Ectodermal cell (in vitro differentiated cells): ENCODE results near the gene ADAMTS2. TPM values are rescaled to one million over a fixed set of nuclear protein-coding genes. Genes with fewer than 3 reads are reported as not detected.

Experiments used
- H3K27ac ChIP-seq: 2 replicates; pipeline ENCODE4 v1.7.0; 2013; ENCODE audit warnings: mild to moderate bottlenecking, low read depth, low read length; ENCODE audit not compliant: insufficient read depth, poor library complexity, severe bottlenecking
- H3K27me3 ChIP-seq: 2 replicates; pipeline ENCODE4 v1.7.0; 2013; ENCODE audit warnings: mild to moderate bottlenecking, low read length; ENCODE audit not compliant: insufficient read depth, control insufficient read depth, poor library complexity, severe bottlenecking
- H3K36me3 ChIP-seq: one replicate; pipeline ENCODE4 v1.7.0; 2013; ENCODE audit warnings: low read length; ENCODE audit not compliant: control insufficient read depth, insufficient read depth
- H3K4me1 ChIP-seq: one replicate; pipeline ENCODE4 v1.7.0; 2013; ENCODE audit warnings: low read length; ENCODE audit not compliant: control insufficient read depth, insufficient read depth
- H3K4me3 ChIP-seq: 2 replicates; pipeline ENCODE4 v1.7.0; 2013; ENCODE audit warnings: low read depth, low read length, control low read depth; ENCODE audit not compliant: insufficient read depth
- H3K9me3 ChIP-seq: 2 replicates; pipeline ENCODE4 v1.7.0; 2013; ENCODE audit warnings: mild to moderate bottlenecking, low read length, moderate library complexity; ENCODE audit not compliant: control insufficient read depth
- WGBS, 2 experiments: methylation state at CpG; one replicate each; pipeline ENCODE4 v1.1.7; 2013; ENCODE audit warnings: missing lambda C conversion rate in 2 of 2; 5-methylcytosine and 5-hydroxymethylcytosine counted together
- polyA plus RNA-seq, 4 experiments: library from polyadenylated mRNA; stranded (reverse); fragments of 50-300 nt; gene quantifications; one replicate each; pipeline ENCODE4 v1.2.3, GENCODE V29; 2013

The ADAMTS2 gene
- polyA plus RNA-seq (2013, experiment 1 of 4) = 4.5 TPM
- 5.3 TPM for polyA plus RNA-seq (2013, experiment 2 of 4)
- polyA plus RNA-seq (2013, experiment 3 of 4) = 7.9 TPM
- 6.4 TPM for polyA plus RNA-seq (2013, experiment 4 of 4)

DNA sequence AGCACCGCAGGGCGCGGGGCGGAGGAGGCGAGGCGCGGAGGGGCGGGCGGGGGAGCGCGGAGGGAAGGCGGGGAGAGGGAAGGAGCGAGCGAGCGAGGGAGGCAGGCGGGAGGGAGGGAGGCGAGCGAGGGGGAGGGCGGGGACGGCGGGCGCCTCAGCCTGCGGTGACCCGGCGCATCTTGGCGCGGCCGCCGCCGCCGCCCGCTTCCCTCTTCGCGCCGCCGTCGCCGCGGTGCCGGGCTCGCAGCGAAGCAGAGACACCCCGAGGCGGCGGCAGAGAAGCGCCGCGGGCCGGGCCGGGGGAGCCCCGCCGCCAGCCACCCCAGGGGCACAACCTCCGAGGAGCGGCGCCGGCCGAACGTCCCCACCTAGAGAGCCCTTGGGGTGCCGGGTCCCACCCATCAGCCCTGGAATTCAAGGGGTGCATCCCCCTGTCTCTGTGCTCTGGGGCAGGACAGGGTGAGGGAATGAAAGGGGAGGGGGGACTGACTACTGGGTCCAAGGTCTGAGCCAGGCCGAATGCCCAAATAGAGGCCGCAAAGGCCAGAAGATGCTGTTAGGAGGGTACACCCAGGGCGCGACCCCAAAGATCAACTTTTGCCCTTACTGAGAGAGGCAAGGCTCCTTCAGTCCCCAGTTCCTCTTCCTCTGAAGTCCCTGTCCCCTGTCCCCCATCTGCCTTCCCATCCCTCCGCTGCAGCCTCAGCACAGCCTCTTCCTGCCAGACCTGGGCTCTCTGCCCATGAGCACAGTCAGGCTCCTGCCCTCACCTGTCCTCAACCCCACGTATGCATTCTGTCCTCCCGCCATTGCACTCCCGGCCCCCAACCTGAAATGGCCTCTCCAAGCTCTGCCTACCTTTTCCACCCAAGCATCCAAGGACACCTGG lies at the start of gene ADAMTS2:
Gene ADAMTS2, minus strand, starts transcription at position 29 of the 889 bp plus-strand sequence. CDS start 133 bp downstream, outside the sequence.
- Histone ChIP-seq H3K4me1 (peaks cover 16% of the 10 kb centered on the region), H3K27me3 (peaks cover 67% of the 10 kb centered on the region), H3K4me3 (peak within 1 kb of the TSS; percentile 46), H3K36me3 (no peaks in the 10 kb centered on the region), H3K9me3 (no peaks in the 10 kb centered on the region), H3K27ac (no peak within 1 kb of the TSS)
- WGBS, 2 experiments = 4 to 5% methylated on average over 67 of the region's 67 CpGs

DNA sequence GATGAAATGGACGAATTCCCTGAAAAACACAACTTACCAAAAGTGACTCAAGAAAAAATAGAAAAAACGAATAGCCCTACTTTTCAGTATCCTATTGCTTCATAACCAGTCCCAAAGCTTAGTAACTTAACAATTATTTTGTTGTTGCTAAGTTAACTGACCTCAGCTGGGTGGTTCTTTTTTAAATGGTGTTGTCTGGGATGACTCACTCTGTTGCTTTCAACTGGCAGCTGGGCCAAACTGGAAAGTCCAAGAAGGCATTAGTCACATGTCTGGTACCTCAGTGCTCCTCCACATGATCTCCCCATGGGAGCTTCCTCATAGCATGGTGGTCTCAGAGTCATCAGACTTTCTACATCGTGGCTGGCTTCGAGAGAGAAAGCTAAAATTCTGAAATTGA lies 47.8 kb upstream of the ADAMTS2 start:
- H3K27ac ChIP-seq = no peak overlapping the region
- H3K4me1 ChIP-seq = no peaks in the 10 kb centered on the region
- no peaks in the 10 kb centered on the region for H3K36me3 ChIP-seq
- H3K27me3 ChIP-seq = no peaks in the 10 kb centered on the region
- H3K4me3 ChIP-seq = no peak overlapping the region
- peaks cover 2% of the 10 kb centered on the region for H3K9me3 ChIP-seq
- WGBS, 2 experiments = 82 to 84% methylated on average over 4 of the region's 4 CpGs

DNA sequence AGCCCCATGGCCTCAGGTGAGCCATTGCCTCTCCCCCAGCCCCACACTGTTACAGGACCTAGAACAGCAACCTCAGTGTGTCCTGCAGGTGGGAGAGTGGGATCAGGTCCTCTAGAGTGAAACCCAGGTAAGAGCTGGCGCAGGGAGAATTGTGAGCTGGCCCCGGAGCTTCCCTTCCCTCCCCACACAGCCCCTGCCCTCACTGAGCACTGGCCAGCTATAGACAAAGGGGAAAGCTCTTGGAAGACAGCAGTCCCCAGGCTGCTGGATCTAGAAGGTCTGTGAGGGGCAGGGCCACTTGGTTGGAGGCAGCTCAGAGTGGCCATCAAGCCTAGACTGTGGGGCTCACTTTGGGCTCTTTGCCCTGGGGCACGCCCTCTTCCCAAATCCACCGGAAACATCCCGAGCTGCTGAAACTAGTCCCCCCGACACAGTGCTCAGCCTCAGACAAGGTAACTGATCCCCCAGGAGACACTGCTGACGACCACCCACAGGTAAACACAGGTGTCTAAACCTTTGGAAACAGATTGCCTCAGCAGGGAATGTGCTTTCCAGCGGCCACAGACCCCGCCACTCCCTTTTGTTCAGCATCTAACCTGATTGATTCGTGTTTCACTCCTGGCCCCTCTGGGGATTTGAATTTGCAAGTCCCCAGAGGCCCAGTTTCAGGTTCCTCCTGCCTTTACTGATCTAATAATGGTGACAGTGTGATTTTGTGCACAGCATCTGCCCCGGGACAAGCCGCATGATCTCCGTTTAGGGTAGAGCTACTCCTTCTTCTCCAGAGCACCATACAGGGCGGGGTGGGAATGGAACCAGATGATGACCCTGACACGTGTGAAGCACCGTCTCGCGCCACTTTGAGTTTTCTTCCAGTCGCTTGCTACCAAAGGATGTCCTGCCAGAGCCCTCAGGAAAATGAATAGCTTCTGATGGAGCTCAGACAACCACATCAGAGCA lies 42.2 kb upstream of the ADAMTS2 start:
- Histone ChIP-seq H3K27ac (no peak overlapping the region), H3K36me3 (no peaks in the 10 kb centered on the region), H3K4me1 (no peaks in the 10 kb centered on the region), H3K27me3 (no peaks in the 10 kb centered on the region), H3K9me3 (no peaks in the 10 kb centered on the region), H3K4me3 (no peak overlapping the region)
- 88% methylated on average over 19 of the region's 19 CpGs for WGBS, 2 experiments

DNA sequence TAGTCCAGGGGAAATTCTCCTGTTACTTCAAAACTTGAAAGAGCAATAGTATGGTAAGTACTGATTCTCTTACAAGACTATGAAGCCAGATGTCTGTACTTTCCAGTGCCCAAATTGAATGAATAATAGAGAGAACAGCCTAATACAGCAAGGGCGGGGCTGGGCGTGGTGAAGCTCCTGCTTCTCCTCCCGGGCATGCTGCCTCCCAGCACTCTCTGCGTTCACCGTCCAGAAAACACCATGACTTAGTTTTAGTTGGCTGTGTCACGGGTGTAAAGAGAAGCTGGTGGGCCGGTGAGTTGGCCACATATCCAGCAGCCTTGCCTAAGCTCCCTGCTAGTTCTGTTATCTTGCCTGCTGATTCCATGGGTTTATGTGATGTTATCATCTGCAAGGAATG lies 40.7 kb upstream of the ADAMTS2 start:
- no peaks in the 10 kb centered on the region for H3K4me1 ChIP-seq
- WGBS, 2 experiments = 90 to 93% methylated on average over 7 of the region's 7 CpGs
- no peak overlapping the region for H3K27ac ChIP-seq
- H3K9me3 ChIP-seq = no peaks in the 10 kb centered on the region
- H3K36me3 ChIP-seq = no peaks in the 10 kb centered on the region
- H3K4me3 ChIP-seq = no peak overlapping the region
- no peaks in the 10 kb centered on the region for H3K27me3 ChIP-seq

DNA sequence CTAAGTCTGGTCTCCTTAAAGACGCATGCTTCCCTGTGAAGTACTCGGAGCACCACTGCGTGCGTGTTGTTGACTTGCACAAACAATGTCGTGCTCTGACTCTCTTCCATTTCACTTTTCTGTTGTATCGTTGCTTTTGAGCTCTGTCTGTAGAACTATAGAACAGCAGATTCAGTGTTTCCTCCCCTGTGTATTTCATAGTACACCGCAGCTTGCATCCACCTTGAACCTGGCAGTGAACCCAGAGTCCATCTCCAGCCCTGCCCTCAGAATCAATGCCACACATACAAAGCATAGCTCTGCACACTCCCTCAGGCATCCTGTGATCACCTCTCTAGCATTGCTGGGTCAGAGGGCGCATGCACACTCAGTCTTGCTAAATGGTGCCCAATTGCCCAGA lies 37.2 kb upstream of the ADAMTS2 start:
- WGBS, 2 experiments = 87 to 88% methylated on average over 8 of the region's 8 CpGs
- no peak overlapping the region for H3K27ac ChIP-seq
- H3K36me3 ChIP-seq = no peaks in the 10 kb centered on the region
- H3K4me3 ChIP-seq = no peak overlapping the region
- H3K9me3 ChIP-seq = no peaks in the 10 kb centered on the region
- H3K4me1 ChIP-seq = no peaks in the 10 kb centered on the region
- H3K27me3 ChIP-seq = no peaks in the 10 kb centered on the region

DNA sequence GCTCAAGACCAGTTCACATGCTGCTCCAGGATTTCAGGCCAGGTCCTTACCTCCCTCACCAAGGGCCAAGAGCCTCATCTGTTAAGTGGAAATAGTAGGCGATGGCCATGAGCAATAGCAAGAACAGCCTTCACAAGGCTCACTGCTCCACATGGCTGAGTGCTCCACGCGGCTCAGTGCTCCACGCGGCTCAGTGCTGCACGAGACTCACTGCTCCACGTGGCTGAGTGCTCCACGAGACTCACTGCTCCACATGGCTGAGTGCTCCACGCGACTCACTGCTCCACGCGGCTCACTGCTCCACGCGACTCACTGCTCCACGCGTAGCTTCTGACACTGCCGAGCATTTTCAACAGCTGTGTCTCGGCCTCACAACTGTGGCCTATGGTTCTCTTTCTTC lies 36.4 kb upstream of the ADAMTS2 start:
- Histone ChIP-seq H3K4me3 (no peak overlapping the region), H3K36me3 (no peaks in the 10 kb centered on the region), H3K9me3 (no peaks in the 10 kb centered on the region), H3K4me1 (no peaks in the 10 kb centered on the region), H3K27me3 (no peaks in the 10 kb centered on the region), H3K27ac (no peak overlapping the region)
- 86 to 87% methylated on average over 18 of the region's 18 CpGs for WGBS, 2 experiments

DNA sequence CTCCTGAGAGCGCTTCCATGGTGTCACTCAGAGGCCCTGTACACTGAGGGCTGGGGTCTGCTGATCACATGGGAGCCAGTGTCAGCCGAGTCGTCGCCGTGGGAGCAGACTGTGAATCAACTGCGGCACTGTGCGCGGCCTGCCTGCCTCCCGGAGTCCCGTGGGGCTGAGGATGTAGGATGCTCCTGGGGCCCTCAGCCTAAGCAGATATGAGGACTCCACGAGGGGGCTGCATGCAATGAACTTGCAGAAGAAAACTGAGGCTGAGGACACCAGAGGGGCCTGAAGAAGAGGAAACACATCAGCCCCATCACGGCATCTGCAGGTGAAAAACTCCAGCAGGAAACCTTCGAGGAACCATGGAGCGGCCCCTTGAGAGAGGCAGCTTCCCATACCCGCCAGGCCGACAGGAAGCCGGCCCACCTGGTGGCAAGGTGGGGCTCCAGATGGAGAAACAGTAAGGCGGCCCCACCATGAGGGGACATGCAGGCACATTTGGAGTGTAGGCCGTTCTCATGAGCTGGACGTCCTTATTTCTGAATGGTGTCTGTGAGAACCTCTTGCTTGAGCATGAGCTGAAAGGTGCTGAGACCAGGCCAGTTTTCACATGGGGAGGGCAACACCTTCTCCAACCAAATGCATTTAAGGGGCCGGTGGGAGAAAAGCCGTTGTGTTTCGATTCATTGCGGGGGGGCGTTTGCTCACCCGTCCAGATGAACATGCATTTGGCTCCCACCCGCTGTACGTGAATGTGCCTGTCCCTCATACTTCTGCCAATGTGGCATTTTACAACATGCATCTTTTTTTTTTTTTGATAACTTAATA lies 35.2 kb upstream of the ADAMTS2 start:
- H3K27ac ChIP-seq = no peak overlapping the region
- H3K27me3 ChIP-seq = no peaks in the 10 kb centered on the region
- 93% methylated on average over 28 of the region's 28 CpGs for WGBS, 2 experiments
- H3K4me1 ChIP-seq = no peaks in the 10 kb centered on the region
- no peaks in the 10 kb centered on the region for H3K36me3 ChIP-seq
- no peak overlapping the region for H3K4me3 ChIP-seq
- H3K9me3 ChIP-seq = no peaks in the 10 kb centered on the region

DNA sequence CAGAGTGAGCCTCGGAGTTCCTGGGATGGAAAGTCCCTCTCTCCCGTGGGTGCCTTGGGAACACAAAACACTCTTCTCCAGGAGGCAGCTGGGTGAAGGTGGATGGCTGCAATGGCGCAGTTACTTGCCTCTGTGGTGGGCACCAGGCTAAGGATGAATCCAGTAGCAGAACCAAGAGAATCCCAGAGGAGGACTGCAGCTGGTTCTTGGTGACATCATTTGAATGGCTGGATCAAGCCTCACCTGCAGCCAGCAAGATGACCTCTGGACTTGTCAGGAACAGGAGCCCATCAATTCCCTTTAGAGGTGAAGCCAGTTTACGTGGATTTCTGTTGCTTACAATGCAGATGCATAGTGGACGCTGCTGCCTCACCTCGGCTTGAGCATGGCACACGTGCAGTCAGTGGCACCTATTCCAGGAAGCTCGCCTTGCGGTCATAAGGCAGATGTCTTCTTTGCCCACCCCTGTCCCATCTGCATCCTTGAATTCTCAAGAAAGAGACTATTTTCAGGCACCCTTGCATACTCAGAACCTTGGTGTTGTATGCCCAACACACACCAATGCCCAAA lies 34.1 kb upstream of the ADAMTS2 start:
- no peak overlapping the region for H3K27ac ChIP-seq

DNA sequence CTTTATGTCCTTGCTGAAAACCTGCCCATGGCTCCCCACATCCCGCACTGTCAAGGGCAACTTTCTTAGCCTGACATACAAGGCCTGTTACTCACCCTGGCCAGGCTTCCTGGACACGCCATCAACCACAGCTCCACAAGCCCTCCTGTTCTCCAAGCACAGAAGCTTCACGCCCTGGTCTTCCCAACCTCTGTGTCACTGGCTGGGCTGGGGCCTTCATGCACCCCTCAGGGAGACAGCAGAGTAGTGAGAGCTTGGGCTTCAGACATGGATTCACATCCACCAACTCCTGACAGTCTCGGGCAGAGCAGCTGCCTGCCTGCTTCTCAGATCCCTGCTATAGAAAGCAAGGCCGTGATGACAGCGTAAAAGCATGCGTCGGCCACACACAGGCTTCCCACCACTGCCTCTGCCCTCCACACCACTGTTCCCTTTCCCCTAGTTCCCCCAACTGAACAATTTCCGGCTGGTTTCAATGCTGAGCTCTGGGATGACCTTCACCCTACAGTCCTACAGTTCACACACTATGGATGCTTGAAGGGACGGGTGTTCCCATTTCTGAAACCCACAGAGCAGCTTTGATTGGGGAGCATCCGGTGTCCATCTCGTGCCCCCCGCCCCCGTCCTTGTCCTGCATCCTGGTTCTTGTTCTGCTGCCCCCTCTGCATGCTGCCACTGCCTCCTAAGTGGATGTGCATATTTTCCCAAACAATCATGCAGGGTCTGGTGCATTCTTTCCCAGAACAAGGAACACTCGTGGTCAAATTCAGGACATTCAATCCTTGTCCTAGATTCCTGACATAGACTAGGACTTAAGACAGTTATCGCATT lies 33.4 kb upstream of the ADAMTS2 start:
- Histone ChIP-seq H3K4me1 (no peaks in the 10 kb centered on the region), H3K9me3 (no peaks in the 10 kb centered on the region), H3K27ac (no peak overlapping the region), H3K36me3 (no peaks in the 10 kb centered on the region), H3K27me3 (no peaks in the 10 kb centered on the region), H3K4me3 (no peak overlapping the region)
- 87 to 89% methylated on average over 16 of the region's 16 CpGs for WGBS, 2 experiments

More for the DNA sequence above, 34.1 kb upstream of the ADAMTS2 start:
- Histone ChIP-seq H3K4me1 (no peaks in the 10 kb centered on the region), H3K9me3 (no peaks in the 10 kb centered on the region), H3K36me3 (no peaks in the 10 kb centered on the region), H3K4me3 (no peak overlapping the region), H3K27me3 (no peaks in the 10 kb centered on the region)
- WGBS, 2 experiments = 94 to 95% methylated on average over 9 of the region's 9 CpGs
